K562 (cell line): ENCODE data around the gene NDUFAF2. TPM values are rescaled to one million over a fixed set of nuclear protein-coding genes. Genes with fewer than 3 reads are reported as not detected.
A peak's percentile ranks its signal among the peaks of the same experiment; 100 is the strongest.

ENCODE experiments used
- CHD1 ChIP-seq: fragments of 200-600 bp; sonication (generic); IDR thresholded peaks from one replicate; pipeline ENCODE4 v1.6.1; 2012; ENCODE audit warnings: mild to moderate bottlenecking, moderate library complexity, low read length, inconsistent platforms
- ELF1 ChIP-seq: fragments of 200-800 bp; sonication (Bioruptor generic); IDR thresholded peaks from 2 replicates; pipeline ENCODE4 v1.6.1; 2016; ENCODE audit warnings: missing genetic modification characterization, missing compliant biosample characterization
- GTF2F1 ChIP-seq: IDR thresholded peaks from 2 replicates; pipeline ENCODE4 v1.6.1; 2011; ENCODE audit warnings: low read depth, low read length, improper control_type of control experiment
- HNRNPH1 ChIP-seq: fragments of 200-400 bp; formaldehyde crosslinking; optimal IDR thresholded peaks from 2 replicates; pipeline ENCODE3; 2017; ENCODE audit warnings: low read depth, mild to moderate bottlenecking, low read length, moderate library complexity
- MEIS2 ChIP-seq: fragments of 450-650 bp; IDR thresholded peaks from 2 replicates; pipeline ENCODE4 v1.6.1; 2014; ENCODE audit warnings: mild to moderate bottlenecking; ENCODE audit not compliant: partially characterized antibody
- RAD51 ChIP-seq: fragments of 450-650 bp; IDR thresholded peaks from 2 replicates; pipeline ENCODE4 v1.7.1; 2016; ENCODE audit warnings: low read depth, mild to moderate bottlenecking, borderline replicate concordance
- RUNX1 ChIP-seq: sonication (generic); IDR thresholded peaks from 2 replicates; pipeline ENCODE4 v1.6.1; 2016; ENCODE audit warnings: antibody characterized with exemption, low read depth
- SIN3B ChIP-seq: fragments of 450-650 bp; IDR thresholded peaks from 2 replicates; pipeline ENCODE4 v1.6.1; 2017; ENCODE audit warnings: low read depth, mild to moderate bottlenecking, moderate library complexity
- SREBF1 ChIP-seq: fragments of 150-350 bp; IDR thresholded peaks from 2 replicates; pipeline ENCODE4 v1.6.1; 2014; ENCODE audit warnings: antibody characterized with exemption, low read depth, low read length, borderline replicate concordance
- ZBTB9 ChIP-seq: fragments of 450-650 bp; formaldehyde crosslinking; IDR thresholded peaks from 2 replicates; pipeline ENCODE4 v1.4.0; 2020; ENCODE audit warnings: mild to moderate bottlenecking, moderate library complexity
- ZNF277 ChIP-seq: fragments of 250-450 bp; sonication (Bioruptor Pico); IDR thresholded peaks from 2 replicates; pipeline ENCODE4 v1.8.0; 2022; ENCODE audit warnings: inconsistent platforms, mild to moderate bottlenecking, moderate library complexity, borderline replicate concordance
- polyA plus RNA-seq, 8 experiments: library from polyadenylated mRNA; depleted of rRNA in 4 of 8; stranded (reverse) in 5 of 8; unstranded in 3 of 8; fragments of >200 nt; fragmentation: Nextera tagmentation in 2 of 8; fragmentation: Illumina TruSeq in 1 of 8; extraction: Ambion mirVana in 2 of 8; extraction: Trizol in 1 of 8; gene quantifications; 2 replicates each; pipeline versions ENCODE4 v1.2.1 to v1.2.3, GENCODE V29; 2011 to 2014; ENCODE audit warnings: inconsistent platforms in 1 of 8, missing spikeins in 1 of 8
- total RNA-seq, 7 experiments: library from RNA; depleted of rRNA in 6 of 7; stranded (reverse); fragments of >200 nt in 6 of 7; fragmentation: Illumina TruSeq in 2 of 7; extraction: Trizol in 2 of 7; gene quantifications; 2 replicates each; pipeline versions ENCODE4 v1.2.1 to v1.2.3, GENCODE V29; 2011 to 2021; ENCODE audit warnings: low replicate concordance in 1 of 7
- TF ChIP-seq, protein P1 (sequence below), 2 experiments: IDR thresholded peaks; 2 replicates each; pipeline ENCODE4 v1.6.1; 2012; ENCODE audit warnings: improper control_type of control experiment in 2 of 2, low read depth in 2 of 2, low read length in 2 of 2, borderline replicate concordance in 1 of 2
- TF ChIP-seq, protein P2 (sequence below): fragments of 450-650 bp; IDR thresholded peaks from 2 replicates; pipeline ENCODE4 v1.6.1; 2016; ENCODE audit warnings: low read depth, mild to moderate bottlenecking, moderate library complexity
- TF ChIP-seq, protein P3 (sequence below), 2 experiments: IDR thresholded peaks in 1 of 2; conservative IDR thresholded peaks in 1 of 2; 2 replicates each; pipeline ENCODE4 v1.6.1; 2016; ENCODE audit warnings: low read depth in 2 of 2, mild to moderate bottlenecking in 1 of 2, missing compliant biosample characterization in 1 of 2, missing genetic modification characterization in 1 of 2, moderate library complexity in 1 of 2
- TF ChIP-seq, protein P4 (sequence below): sonication (generic); formaldehyde crosslinking; IDR thresholded peaks from 2 replicates; pipeline ENCODE4 v1.8.0; 2023; ENCODE audit warnings: mild to moderate bottlenecking, missing genetic modification reagents

NDUFAF2 gene
- total and polyA plus RNA-seq, 9 of the 15 experiments (the other 6 are each of a cell fraction or from before 2014, with no cell fraction given), result 56.0 to 155 (median 95.9) TPM

DNA sequence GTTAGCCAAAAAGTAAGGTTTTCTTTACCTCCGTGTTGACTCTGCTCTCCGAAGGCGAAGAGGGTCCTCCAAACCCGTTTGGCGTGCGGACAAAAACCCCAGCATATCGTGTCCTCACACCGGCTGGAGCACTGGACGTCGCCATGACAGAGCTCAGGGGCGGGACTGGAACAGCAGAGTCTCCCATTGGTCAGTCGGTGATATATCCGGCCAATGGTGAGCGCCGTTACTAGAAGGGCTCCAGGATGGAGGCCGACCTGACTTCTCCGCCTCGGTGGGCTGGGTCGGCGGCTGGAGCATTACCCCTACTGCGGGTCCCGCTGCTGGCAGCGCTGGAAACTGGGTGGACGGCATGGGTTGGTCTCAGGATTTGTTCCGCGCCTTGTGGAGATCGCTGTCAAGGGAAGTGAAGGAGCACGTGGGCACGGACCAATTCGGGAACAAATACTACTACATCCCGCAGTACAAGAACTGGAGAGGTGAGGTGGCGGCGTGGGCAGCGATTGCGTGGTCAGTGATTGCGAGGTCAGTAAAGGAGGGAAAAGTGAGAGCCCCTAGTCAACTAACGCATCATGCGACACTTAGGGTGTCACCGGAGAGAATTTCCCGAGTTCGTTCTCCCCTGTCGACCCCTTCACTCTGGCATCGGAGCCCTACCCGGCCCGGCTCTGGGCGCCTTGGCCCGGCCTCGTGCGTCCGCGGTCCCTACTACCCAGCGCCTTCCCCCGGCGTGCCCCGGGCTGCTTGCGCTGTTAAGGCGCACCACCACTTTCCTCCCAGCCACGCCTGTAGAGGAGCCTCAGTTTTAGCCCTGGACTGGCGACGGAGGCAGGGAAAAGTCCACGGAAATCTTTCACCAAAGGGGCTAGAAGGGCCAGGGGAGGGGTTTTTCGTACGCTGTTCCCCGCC is at the start of gene NDUFAF2, which contains the start of gene ERCC8 (continued):
- TF ChIP-seq, protein P1, sequence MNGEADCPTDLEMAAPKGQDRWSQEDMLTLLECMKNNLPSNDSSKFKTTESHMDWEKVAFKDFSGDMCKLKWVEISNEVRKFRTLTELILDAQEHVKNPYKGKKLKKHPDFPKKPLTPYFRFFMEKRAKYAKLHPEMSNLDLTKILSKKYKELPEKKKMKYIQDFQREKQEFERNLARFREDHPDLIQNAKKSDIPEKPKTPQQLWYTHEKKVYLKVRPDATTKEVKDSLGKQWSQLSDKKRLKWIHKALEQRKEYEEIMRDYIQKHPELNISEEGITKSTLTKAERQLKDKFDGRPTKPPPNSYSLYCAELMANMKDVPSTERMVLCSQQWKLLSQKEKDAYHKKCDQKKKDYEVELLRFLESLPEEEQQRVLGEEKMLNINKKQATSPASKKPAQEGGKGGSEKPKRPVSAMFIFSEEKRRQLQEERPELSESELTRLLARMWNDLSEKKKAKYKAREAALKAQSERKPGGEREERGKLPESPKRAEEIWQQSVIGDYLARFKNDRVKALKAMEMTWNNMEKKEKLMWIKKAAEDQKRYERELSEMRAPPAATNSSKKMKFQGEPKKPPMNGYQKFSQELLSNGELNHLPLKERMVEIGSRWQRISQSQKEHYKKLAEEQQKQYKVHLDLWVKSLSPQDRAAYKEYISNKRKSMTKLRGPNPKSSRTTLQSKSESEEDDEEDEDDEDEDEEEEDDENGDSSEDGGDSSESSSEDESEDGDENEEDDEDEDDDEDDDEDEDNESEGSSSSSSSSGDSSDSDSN (IDR thresholded peaks at IDR 0.05; ENCODE audit: borderline replicate concordance in 1 of 2, low read depth in 2 of 2, low read length in 2 of 2), result peak in 1 of 2 experiments; percentile 40; a peak in 1 of 4 replicates
- TF ChIP-seq RUNX1, result no peak
- no peak for TF ChIP-seq HNRNPH1
- no peak for TF ChIP-seq ELF1 (tag)
- no peak for TF ChIP-seq RAD51
- TF ChIP-seq GTF2F1, result no peak
- TF ChIP-seq CHD1, result no peak
- TF ChIP-seq, protein P2, sequence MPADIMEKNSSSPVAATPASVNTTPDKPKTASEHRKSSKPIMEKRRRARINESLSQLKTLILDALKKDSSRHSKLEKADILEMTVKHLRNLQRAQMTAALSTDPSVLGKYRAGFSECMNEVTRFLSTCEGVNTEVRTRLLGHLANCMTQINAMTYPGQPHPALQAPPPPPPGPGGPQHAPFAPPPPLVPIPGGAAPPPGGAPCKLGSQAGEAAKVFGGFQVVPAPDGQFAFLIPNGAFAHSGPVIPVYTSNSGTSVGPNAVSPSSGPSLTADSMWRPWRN, result no peak
- TF ChIP-seq, protein P3, sequence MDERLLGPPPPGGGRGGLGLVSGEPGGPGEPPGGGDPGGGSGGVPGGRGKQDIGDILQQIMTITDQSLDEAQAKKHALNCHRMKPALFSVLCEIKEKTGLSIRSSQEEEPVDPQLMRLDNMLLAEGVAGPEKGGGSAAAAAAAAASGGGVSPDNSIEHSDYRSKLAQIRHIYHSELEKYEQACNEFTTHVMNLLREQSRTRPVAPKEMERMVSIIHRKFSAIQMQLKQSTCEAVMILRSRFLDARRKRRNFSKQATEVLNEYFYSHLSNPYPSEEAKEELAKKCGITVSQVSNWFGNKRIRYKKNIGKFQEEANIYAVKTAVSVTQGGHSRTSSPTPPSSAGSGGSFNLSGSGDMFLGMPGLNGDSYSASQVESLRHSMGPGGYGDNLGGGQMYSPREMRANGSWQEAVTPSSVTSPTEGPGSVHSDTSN (CRISPR knock-in tag; IDR thresholded peaks at IDR 0.05; ENCODE audit: low read depth), result no peak
- TF ChIP-seq, protein P3 (tag; conservative IDR thresholded peaks at IDR 0.05; ENCODE audit: low read depth), result no peak
- no peak for TF ChIP-seq MEIS2
- TF ChIP-seq SREBF1, result no peak
- TF ChIP-seq, protein P4, sequence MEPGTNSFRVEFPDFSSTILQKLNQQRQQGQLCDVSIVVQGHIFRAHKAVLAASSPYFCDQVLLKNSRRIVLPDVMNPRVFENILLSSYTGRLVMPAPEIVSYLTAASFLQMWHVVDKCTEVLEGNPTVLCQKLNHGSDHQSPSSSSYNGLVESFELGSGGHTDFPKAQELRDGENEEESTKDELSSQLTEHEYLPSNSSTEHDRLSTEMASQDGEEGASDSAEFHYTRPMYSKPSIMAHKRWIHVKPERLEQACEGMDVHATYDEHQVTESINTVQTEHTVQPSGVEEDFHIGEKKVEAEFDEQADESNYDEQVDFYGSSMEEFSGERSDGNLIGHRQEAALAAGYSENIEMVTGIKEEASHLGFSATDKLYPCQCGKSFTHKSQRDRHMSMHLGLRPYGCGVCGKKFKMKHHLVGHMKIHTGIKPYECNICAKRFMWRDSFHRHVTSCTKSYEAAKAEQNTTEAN, result no peak
- TF ChIP-seq ZNF277 (CRISPR knock-in tag), result no peak
- peak; percentile 97 for TF ChIP-seq SIN3B
- no peak for TF ChIP-seq ZBTB9 (CRISPR knock-in tag)
